SU-DHL-6 (cell line): ENCODE measurements around the gene ESRRB.

Experiments
- EZH2phosphoT487 ChIP-seq: fragments of 200-600 bp; sonication (generic), shearing (Covaris generic); conservative IDR thresholded peaks from 2 replicates; pipeline ENCODE4 v1.6.1; 2018; ENCODE audit warnings: mild to moderate bottlenecking, antibody characterized with exemption, low read length, moderate library complexity, mixed read lengths
- TF ChIP-seq, protein P1 (sequence below): fragments of 200-600 bp; sonication (generic); IDR thresholded peaks from one replicate; pipeline ENCODE4 v1.5.1; 2017; ENCODE audit warnings: antibody characterized with exemption, mild to moderate bottlenecking, low read length, moderate library complexity; ENCODE audit not compliant: insufficient read depth, poor library complexity, severe bottlenecking

DNA sequence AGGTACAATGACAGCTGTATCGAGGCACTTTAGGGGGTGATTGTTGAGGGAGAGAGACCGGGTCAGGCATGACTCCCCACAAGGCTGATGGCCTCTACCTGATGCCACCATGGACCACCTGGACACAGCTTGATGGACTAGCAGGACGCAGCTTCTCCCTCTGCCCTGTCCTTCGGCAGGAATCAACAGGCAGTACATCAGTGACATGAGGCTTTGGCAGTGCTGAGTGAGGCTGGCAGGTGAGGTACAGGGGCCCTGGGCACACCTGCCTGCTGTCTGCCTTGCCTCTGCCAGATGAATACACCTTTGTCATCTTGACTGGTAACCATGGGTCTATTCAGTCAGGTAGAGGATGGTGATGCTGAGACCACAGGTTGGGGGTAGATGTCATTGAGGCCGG lies 25.3 kb upstream of the ESRRB start:
- TF ChIP-seq, protein P1, sequence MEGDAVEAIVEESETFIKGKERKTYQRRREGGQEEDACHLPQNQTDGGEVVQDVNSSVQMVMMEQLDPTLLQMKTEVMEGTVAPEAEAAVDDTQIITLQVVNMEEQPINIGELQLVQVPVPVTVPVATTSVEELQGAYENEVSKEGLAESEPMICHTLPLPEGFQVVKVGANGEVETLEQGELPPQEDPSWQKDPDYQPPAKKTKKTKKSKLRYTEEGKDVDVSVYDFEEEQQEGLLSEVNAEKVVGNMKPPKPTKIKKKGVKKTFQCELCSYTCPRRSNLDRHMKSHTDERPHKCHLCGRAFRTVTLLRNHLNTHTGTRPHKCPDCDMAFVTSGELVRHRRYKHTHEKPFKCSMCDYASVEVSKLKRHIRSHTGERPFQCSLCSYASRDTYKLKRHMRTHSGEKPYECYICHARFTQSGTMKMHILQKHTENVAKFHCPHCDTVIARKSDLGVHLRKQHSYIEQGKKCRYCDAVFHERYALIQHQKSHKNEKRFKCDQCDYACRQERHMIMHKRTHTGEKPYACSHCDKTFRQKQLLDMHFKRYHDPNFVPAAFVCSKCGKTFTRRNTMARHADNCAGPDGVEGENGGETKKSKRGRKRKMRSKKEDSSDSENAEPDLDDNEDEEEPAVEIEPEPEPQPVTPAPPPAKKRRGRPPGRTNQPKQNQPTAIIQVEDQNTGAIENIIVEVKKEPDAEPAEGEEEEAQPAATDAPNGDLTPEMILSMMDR, result no peak
- TF ChIP-seq EZH2phosphoT487, result no peak
